Left lung (tissue), 10 donors: ENCODE data around the gene CFAP221. TPM values are rescaled to one million over a fixed set of nuclear protein-coding genes. Genes with fewer than 3 reads are reported as not detected.
A peak's percentile ranks its signal among the peaks of the same experiment; 100 is the strongest.

Source experiments
- ATAC-seq: fragments of 200-7000 bp; cut with Tn5 transposase; one replicate; pipeline ENCODE4 v1.9.1; 2020; ENCODE audit warnings: moderate library complexity
- DNase-seq, 4 donors: peaks; one replicate each; pipeline ENCODE4 v3.0.0-alpha.2; 2013 to 2020
- H3K27ac ChIP-seq, 2 donors: fragments of 200-600 bp; sonication (generic) in 1 of 2; one replicate each; pipeline versions ENCODE4 v1.5.0 to v1.8.0; 2020 to 2021
- H3K27me3 ChIP-seq, 2 donors: fragments of 200-600 bp; sonication (generic) in 1 of 2; one replicate each; pipeline versions ENCODE4 v1.5.0 to v1.8.0; 2020 to 2021
- H3K36me3 ChIP-seq, 2 donors: fragments of 200-600 bp; sonication (generic) in 1 of 2; one replicate each; pipeline versions ENCODE4 v1.5.0 to v1.8.0; 2020 to 2021
- H3K4me1 ChIP-seq, 2 donors: fragments of 200-600 bp; one replicate each; pipeline ENCODE4 v1.8.0; 2021
- H3K4me3 ChIP-seq, 2 donors: fragments of 200-600 bp; sonication (generic) in 1 of 2; one replicate each; pipeline versions ENCODE4 v1.5.0 to v1.8.0; 2020 to 2021; ENCODE audit warnings: mild to moderate bottlenecking in 1 of 2
- H3K9me3 ChIP-seq, 2 donors: fragments of 200-600 bp; sonication (generic) in 1 of 2; one replicate each; pipeline versions ENCODE4 v1.5.0 to v1.8.0; 2020 to 2021
- CTCF ChIP-seq, 2 donors: fragments of 200-600 bp; sonication (generic) in 1 of 2; IDR thresholded peaks; one replicate each; pipeline versions ENCODE4 v1.5.0 to v1.8.0; 2021; ENCODE audit warnings: antibody characterized with exemption in 2 of 2
- intact Hi-C, 2 donors: fragments of 100-400 bp; cut with DNase I; formaldehyde crosslinking; loops; one replicate each; pipeline versions ENCODE4 v1.11.2 to v1.14.2; 2022
- polyA plus RNA-seq, 6 donors: library from polyadenylated mRNA; unstranded; fragments of 120-200 nt; gene quantifications; one replicate each; pipeline ENCODE4 v1.2.1, GENCODE V29; 2013; ENCODE audit not compliant: insufficient read length in 6 of 6
- total RNA-seq, 2 donors: library from RNA; stranded (reverse); fragmentation: NEBNext Ultra II Directional; extraction: Animal tissue kit (Norgen Biotek cat#: 25700); gene quantifications; one replicate each; pipeline ENCODE4 v1.2.1, GENCODE V29; 2021
- donor health status: DM: no; HTN: yes; CAD: no.
- donor health status: DM: no; HTN: no; CAD: no.

Gene CFAP221
- total and polyA plus RNA-seq, 8 donors, result 10.6 to 20.8 (median 16.7) TPM

- intact Hi-C loops, result no loop called here
- H3K4me1 ChIP-seq, result peaks cover 5 to 19% of the 10 kb centered on the region in 2 donors
- ATAC-seq, result peak; percentile 60
These were observed 106.7 kb downstream of the CFAP221 start for GRCh38 chr2:119650846-119651370.

DNA sequence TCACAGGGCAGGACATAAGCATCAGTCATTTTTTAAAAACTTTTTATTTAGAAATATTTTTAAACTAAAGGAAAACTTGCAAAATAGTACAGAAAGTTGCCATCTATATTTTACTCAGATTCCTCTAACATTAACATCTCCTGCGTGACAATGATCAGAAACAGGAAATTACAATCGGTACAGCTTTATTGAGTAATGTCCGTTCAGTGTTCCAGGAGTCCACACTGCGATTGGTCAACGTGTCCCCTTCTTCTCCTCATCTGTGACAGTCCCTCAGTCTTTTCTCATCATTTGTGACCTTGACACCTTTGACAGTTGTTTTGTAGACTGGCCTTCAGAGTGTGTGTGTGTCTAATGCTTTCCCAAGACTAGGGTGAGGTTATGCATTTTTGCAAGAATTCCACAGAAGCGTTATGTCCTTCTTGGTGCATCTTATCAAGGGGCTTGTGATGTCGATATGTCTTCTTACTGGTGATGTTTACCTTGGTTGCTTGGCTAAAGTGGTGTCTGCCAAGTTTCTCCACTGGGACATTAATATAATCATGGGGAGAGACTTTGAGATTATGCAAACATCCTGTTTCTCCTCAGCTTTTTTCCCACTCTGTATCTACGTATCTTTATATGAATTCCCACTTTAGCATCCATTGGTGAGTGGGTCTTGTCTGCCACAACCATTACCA lies 113.4 kb downstream of the CFAP221 start:
- TF ChIP-seq CTCF (IDR thresholded peaks at IDR 0.05), result no peak
- Histone ChIP-seq H3K4me3 (no peak overlapping the region), H3K27me3 (no peaks in the 10 kb centered on the region), H3K4me1 (peaks cover 0 to 23% of the 10 kb centered on the region in 2 donors), H3K36me3 (no peaks in the 10 kb centered on the region), H3K27ac (peak overlapping the region in 1 of 2 donors; percentile 6), H3K9me3 (no peaks in the 10 kb centered on the region)
- ATAC-seq (no peak), DNase-seq (no peak)
- intact Hi-C loops, result no loop called here

More at GRCh38 chr2:119650846-119651370, 106.7 kb downstream of the CFAP221 start:
- Histone ChIP-seq H3K27me3 (no peaks in the 10 kb centered on the region), H3K36me3 (no peaks in the 10 kb centered on the region), H3K27ac (no peak overlapping the region), H3K9me3 (peaks cover 0 to 10% of the 10 kb centered on the region in 2 donors), H3K4me3 (no peak overlapping the region)
- DNase-seq, result peak in 1 of 4 donors; percentile 20
- TF ChIP-seq CTCF (IDR thresholded peaks at IDR 0.05), result no peak

DNA sequence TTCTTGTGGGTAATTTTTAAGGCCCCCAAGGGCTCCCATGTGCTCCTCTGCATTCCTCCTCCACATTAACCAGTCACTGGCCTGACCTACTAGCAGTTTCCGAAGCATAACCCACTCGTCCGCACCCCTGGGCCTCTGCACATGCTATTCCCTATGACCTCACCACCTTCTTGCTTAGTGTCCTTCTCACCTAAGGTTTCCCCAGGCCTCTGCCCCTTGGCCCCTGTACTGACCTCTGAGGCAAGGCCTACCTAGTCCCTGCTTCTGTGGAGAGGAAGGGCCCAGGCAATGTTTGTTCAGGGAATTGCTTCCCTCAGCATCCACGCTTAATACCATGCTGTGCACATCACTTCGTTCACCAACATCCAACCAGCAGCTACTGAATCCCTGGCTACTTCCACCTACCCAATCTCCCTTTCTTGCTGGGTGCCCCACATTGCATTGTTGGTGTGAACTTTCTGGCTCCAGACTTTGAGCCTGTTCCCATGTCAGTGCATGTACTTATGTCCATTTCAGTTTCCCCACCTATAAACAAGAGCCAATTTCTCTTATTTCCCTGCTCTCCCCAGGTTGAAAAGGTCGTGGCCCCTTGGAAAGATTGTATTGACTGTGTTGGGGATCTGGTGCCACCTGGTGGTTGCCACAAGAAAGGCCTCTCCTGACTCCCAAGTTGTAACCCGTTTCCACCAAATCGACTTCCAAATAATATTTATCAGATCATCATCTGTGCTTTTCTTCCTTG lies 115.5 kb downstream of the CFAP221 start:
- peak; percentile 83 for ATAC-seq
- H3K27ac ChIP-seq, result no peak overlapping the region
- intact Hi-C loops, result no loop called here
- TF ChIP-seq CTCF (IDR thresholded peaks at IDR 0.05), result peak; percentile 87 to 89
- H3K36me3 ChIP-seq, result no peaks in the 10 kb centered on the region
- no peaks in the 10 kb centered on the region for H3K9me3 ChIP-seq
- peak in 1 of 4 donors; percentile 44 for DNase-seq
- H3K4me1 ChIP-seq, result peaks cover 0 to 23% of the 10 kb centered on the region in 2 donors
- no peaks in the 10 kb centered on the region for H3K27me3 ChIP-seq
- H3K4me3 ChIP-seq, result no peak overlapping the region

GRCh38 chr2:119660343-119660658 lies 116.1 kb downstream of the CFAP221 start:
- Histone ChIP-seq H3K4me1 (peaks cover 0 to 23% of the 10 kb centered on the region in 2 donors), H3K36me3 (no peaks in the 10 kb centered on the region), H3K9me3 (no peaks in the 10 kb centered on the region), H3K4me3 (no peak overlapping the region), H3K27me3 (no peaks in the 10 kb centered on the region), H3K27ac (no peak overlapping the region)
- intact Hi-C loops, result no loop called here
- TF ChIP-seq CTCF (IDR thresholded peaks at IDR 0.05), result no peak
- no peak for ATAC-seq
- no peak for DNase-seq

DNA sequence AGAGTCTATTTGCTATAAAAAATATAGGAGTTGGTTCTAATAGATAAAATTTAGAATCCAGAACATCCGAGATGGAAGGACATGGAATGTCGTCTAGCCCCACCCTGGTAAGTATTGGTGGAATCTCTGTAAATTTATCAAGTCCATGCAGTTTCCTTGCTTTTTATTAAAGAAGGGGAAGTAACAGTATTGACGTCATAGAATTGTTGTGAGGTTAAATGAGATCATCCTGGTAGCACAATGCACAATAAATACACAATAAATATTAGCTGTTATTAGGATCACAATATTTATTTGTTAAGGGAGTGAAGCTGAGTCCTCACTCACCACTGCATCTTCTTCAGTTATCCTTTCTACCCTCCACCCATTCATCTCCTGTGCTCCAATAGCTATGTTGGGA lies 118.0 kb downstream of the CFAP221 start:
- ATAC-seq (no peak), DNase-seq (no peak)
- Histone ChIP-seq H3K27me3 (no peaks in the 10 kb centered on the region), H3K27ac (no peak overlapping the region), H3K9me3 (no peaks in the 10 kb centered on the region), H3K36me3 (no peaks in the 10 kb centered on the region), H3K4me1 (peaks cover 0 to 13% of the 10 kb centered on the region in 2 donors), H3K4me3 (no peak overlapping the region)
- no peak for TF ChIP-seq CTCF (IDR thresholded peaks at IDR 0.05)
- intact Hi-C loops, result no loop called here
